Activated CD4-positive, alpha-beta T cell treated with anti-CD3 and anti-CD28 coated beads, Interleukin-10, Interleukin-2, amounts not matched to agents 100 ng/mL and 50 ng/mL, durations not matched to agents 16 hours and 8 hours (primary cell): ENCODE measurements around the gene AP2A2.

Experiments
- DNase-seq: peaks from one replicate; pipeline ENCODE4 v3.0.0-alpha.2; 2020

AP2A2 gene

DNA sequence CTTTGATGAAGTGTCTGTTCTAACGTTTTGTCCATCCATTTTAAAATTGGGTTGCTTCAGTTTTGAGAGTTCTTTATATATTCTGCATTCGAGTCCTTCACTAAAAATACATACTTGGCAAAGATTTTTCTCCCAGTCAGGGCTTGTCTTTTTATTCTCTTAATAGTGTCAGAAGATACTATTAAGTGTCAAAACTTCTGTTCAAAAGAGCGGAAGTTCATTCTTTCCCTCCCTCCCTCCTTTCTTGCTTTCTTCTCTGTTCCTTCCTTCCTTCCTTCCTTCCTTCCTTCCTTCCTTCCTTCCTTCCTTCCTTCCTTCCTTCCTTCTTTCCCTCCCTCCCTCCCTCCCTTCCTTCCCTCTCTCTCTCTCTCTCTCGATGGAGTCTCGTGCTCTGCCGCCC is 118.5 kb downstream of the AP2A2 start:
- no peak for DNase-seq

DNA sequence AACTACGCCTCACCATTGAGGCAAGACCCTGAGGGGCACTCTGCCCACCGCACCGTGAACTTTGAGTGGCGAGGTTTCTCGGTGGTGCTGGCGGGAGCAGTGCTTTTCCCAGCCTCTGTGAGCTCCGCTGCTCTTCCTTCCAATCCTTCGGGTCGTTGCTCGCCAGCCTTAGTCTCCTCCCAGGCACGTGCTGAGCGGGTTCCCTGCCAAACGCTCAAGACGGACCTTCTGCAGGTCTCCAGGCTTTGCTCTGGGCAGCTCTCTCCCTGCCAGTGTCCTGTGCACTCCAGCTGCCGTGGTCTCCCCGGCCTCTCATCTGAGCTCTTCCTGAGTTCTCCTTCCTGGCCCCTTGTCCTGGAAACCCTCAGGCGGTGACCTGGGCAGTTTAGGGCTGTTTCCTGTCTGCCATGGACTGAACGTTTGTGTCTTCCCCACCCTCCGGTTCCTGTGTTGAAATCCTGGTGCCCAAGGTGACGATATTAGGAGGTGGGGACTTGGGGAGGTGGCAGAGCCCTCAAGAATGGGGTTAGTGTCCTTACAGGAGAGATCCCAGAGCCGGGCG is 122.0 kb downstream of the AP2A2 start:
- no peak for DNase-seq

DNA sequence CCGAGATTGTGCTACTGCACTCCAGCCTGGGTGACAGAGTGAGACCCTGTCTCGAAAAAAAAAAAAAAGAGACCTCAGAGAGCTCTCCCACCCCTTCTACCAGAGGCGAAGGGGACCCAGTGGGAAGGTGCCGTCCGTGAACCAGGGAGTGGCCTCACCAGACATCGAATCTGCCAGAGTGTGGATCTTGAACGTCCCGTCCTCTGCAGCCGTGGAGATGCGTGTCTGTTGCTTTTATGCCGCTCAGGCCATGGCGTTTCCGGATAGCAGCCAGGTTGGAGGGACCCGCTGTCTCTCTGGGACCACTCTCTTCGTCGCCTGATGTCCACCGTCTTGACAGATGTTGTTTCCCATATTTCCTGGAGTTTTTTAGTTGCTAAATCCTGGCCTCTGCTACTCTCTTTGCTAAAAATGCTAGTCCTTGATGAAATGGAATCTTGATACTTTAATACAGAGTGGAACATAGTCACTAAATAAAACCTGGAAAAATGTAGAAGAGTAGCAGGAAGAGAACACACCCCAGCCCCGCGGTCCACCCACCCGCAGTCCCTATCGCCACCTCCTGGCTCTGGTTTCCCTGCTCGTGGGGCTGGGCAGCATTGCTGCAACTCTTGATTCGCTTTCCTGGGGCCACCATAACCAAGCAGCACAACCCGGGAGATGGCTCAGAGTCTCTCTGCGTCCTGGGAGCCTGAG is 122.9 kb downstream of the AP2A2 start:
- DNase-seq, result no peak

DNA sequence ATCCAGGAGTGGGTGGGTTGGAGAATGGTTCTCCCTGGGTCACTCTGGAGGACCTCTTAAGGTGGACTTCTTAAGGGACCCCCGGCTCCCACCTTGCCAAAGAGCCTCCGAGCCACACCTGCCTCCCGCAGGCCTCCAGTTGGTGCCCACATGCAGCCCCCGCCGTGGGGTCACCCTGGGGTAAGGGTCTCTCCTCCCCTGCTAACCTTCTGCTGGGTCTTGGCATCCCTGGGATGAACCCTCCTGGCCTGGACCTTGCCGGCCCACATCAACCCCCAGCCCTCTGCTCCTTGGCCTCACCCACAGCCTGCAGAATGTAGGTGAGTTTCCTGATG is 123.4 kb downstream of the AP2A2 start:
- DNase-seq, result no peak

DNA sequence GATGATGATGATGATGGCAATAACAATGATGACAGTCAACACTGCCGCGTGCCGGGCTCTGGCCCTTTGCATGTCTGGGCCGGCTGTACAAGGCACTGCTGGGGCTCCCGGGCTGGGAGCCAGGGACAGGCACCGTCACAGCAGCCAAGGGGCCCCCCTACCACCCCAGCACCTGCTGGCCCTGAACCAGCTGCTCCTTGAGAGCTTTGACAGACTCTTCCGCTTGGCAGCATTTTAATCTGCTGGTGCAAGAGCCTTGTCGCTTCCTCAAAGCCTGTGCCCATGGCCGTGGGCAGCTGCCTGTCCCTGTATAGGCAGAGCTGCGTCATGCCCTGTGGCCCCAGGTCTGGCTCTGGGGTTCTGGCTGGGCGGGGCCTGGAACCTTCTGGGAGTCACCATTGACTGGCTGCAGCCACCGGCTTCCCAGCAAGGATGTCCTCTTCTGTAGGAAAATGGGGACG is 123.8 kb downstream of the AP2A2 start:
- DNase-seq, result no peak

DNA sequence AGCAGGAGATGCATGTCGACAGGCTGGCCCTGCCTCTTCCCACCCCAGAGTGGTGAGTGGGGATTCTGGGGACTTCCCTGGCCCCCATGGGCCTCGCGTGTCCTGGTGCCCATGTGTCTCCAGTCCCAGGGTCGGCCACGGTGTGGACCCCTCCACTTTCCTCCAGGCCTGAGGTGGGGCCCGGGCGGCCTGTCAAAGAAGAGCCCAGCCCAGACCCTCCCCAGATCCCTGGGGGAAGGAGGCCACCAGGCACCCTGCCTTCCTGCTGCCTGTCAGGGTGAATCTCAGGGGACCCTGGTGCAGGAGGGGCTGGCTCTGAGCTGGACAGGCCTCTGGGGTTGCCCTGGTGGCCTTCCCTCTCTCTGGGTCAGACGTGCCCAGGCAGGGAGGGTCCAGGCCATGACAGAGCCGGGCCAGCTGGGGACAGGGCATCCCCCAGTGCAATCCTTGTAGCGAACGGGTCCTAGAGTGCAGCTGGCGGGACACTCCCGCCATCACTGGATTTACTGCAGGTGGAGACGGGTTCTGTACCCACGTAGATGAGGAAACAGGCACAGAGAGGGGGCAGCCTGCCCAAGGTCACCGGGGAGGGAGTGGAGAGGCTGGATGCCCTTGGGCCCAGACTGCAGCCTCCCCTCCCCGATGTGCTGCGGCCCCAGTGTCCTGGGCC is 124.4 kb downstream of the AP2A2 start:
- DNase-seq, result no peak

DNA sequence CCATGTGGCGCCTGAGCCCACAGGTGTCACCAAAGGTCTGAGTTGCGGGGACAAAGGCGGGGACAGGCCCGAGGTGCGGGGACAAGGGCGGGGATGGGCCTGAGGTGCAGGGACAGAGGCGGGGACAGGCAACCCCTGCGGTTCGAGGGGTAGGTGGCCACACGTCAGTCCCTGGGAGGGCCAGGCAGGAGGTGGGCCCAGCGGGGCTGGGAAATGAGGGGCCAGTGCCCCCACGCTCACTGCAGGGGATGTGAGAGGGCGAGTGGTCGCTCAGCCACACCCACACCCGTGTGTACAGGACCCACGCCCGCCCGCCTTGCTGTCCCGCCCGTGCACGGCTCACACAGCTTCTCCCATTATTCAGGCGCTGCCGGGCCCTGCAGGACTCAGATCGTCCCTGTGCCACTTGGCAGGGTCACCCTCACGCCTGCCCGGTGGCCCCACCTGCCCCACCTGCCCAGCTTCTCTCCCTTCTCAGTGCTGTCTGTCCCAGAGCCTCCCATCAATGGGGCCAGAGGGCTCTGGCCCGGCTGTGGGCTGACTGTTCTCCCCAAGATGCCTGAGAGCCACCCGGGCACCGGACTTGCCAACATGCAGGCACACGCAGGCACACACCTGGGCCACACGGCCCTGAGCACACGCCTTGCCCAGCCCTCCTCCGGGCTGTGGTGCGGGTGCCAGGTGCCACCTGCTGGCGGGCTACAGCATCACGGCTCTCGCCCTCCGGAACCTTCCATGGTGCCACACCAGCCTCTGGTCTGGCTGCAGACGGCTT is 125.1 kb downstream of the AP2A2 start:
- DNase-seq, result peak; percentile 79

DNA sequence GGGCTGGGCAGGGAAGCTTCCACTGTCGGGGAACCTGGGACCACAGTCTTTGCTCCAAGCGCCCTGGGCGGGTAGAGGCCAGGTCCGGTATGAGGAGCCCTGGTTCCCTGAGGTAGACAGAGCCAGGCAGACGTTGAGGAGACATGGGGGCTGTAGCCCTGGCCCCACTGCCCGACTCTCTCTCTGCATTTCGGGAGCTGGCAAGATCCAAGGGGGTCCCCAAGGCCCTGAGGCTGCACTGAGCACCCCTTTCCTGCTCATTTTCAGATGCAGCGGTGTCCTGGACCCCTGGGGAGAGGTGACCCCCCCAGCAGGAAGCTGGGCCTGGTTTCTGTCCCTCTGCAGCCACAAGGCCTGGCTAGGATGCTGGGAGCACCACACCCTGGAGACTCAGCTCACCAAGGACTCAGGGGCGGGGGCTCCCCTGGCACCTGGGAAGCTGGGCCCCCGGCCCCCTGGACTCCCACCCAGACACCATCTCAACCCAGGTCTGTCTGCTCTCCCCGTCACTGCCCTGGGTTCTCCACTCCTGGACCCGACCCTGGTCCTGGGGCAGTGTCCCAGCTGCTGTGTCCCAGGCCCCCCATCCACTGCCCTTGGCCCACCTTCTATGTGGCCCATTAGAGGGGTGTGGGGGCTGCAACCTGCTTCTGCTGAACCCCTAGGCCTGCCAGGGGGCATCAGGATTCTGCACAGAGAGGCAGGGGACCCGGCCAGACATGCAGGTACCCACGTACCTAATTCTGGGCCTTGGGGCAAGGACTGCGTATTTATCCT is 125.9 kb downstream of the AP2A2 start:
- DNase-seq, result no peak

DNA sequence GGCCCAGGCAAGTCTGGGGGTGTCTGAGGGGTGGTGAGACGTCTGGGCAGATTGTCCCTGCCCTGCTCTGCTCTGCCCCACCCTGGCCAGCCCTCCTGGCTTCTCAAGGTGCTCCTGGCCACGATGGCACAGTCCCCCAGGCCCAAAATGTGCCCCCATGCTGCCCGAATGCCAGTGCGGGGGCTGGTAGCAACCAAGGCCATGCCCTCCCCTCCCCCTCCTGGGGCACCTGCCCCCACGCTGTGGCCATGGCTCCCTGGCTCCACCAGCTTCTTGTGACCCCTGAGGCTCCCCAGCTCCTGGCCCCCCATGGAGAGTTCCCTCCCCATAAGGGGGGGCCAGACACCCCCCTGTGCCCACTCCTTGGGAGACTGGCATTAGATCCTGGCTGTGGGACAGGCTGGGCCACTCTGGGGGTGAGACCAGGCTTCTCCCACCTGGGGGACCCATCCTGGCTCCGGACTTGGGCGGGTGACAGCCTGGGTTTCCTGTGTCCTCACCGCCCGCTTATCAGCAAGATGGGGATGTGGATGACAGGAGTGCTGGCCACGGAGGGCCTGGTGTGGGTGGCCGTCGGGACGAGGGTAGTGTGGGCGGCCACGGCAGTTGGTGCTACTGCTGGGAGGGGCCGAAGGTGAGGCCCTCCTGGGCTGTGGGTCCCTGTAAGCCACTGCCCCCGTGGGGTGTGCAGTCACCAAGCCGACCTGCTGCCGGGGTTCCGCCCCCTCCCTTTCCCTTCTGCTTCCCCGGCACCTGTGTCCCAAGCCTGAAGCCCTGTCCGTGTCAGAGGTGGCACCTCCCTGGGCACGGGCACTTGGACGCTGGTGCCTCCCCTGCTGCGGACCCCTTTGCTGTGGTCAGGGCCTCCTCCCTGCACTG is 126.7 kb downstream of the AP2A2 start:
- DNase-seq, result no peak

DNA sequence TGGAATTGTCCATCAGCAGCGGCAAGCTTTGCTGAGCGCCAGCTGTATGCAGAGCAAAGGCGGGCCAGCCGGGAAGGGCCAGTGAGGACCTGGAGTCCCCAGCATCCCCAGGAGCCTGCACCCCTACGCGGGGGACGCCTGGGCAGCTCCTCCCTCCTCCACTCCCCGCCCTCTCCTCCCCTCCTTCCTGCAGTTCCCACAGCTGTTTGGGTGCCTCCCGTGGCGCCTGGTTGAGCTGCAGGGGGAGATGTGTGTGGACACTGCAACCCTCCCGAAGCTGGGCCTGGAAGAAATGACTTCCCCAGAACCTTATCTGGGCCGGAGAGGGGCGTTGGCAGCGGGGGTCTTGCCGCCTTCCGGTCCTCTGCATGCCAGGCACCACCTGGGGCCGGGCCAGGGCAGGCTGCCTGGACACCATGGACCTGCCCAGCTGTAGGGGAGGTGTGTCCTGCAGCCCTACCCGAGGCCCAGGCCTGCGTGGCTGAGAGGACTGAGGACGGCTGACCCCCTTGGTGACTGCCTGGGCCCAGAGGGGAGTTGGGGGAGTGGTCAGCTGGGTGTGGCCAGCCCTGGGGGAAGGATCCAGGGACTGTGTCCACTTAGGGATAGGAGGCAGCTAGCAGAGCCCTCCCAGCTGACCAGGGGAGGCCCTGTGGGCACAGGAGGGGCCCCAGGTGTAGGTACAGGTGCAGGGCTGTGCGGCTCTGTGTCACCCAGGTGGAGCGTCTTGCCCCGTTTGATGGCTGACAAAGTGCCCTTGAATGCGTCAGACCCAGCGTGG is 127.6 kb downstream of the AP2A2 start:
- no peak for DNase-seq

DNA sequence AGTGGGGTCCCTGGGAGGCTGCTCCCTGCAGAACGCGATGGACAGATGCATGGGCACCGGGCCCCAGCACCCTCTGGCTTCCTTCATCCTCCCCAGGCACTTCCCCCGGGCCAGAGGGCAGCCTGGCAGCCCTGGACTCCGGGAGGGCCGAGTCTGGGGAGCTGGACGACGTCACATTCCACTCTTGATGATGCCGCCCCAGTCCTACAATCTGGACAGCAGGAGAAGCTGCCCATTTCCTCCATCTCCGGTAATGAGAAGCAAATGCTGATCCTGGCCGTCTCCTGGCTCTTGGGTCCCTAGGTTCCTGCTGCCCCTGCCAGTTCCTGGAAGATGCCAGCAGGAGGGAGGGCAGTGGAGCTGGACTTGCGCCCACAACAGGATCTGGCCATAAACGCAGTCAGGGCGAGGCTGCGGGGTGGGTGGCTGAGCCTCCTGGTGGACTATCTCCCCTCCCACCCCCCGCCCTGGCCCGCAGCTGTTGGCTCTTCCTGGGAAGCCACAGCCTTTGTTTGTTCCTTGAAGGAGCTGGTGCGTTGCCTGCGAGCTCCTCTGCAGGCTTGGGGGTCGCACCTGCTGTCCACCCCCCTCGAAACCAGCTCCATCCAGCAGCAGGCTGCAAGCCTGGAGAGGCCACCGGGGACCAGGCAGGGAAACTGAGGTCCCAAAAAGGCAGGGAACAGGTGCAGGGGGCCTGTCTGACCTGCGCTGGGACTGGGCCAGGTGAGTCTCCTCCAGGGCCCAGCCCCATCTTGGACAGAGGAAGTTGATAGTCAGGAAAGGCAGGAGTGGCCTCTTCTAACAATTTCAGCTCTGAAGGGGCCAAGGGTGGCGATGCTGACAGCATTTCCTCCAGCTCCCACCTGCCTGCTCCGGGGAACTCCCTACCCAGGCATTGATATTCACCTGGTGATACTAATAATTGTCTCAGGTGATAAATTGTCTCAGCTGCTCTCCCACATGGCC is 128.8 kb downstream of the AP2A2 start:
- DNase-seq, result no peak

DNA sequence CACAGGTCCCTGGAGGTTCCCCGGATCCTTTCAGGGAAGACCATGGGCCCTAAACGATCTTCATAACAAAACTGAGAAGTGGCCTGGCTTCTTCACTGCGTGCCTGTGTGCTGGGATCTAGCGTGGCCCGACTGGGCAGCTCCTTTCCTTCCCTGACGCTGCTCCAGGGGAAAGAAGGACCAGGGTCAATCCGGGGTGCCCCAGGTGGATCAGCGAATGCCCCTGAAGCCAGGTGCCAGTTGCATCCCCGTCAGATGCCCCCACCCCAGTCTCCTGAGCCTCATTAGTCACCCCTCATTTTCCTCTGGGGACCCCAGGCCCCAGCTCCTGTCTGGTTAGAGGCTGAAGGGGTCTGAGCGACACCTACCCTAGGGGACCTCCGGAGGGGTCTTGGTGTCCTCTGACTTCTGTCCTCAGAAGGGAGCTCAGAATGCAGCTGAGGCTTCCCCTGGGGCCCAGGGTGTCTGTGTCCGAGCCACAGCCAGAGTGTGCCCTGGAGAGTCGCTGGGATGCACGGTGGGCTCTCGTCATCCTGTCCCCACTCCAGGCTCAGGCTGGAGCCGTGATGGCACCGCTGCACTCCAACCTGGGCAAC is 129.5 kb downstream of the AP2A2 start:
- DNase-seq, result no peak

DNA sequence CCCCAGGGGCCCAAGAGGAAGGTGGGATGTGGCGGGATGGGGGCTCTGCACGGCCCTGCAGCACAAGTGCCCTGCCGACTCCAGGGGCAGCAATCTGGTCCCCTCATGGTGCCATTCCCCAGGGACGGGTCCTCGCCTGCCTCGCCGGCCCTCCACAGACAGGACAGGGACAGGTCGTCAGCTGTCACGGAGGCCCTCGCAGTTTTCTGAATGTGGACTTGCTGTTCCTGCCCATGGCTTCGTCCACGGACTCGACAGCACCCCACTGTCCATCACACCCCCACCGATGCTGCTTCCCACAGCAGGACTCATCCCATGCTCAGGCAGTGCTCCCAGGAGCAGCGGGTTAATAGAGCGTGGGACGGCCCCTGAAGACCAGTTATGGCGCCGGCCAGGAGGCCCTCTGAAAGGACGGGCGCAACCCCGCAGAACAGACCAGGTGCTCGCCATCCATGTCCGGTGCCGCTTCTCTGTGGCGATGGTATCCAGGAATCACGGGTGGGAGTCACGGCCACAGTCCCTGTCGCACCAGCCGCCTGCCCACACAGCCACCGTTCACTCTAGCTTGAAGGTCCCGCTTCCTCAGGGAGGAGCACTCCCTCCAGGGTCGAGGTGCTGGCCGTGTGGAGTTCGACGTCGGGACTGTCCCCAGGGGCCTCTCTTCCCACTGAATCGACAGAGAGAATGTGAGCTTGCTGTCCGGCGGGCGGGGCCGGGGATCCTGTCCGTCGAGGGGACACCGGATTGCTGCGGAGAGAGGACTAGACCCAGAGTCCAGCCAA is 130.5 kb downstream of the AP2A2 start:
- no peak for DNase-seq

DNA sequence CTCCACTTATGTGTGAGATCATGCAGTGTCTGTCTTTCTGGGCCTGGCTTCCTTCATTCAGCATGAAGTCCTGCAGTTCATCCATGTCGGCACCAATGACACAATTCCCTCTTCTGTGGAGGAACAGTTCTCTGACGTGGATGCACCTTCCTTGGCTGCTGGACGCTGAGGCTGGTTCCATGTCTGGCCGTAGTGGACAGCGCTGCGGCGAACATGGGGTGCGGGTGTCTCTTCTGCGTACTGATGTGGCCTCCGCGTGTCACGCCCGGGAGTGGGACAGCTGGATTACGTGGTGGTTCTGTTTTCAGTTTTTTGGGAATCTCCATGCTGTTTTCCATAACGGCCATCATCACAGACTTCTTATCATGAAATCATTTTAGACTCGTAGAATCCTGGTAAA is 132.1 kb downstream of the AP2A2 start:
- no peak for DNase-seq

DNA sequence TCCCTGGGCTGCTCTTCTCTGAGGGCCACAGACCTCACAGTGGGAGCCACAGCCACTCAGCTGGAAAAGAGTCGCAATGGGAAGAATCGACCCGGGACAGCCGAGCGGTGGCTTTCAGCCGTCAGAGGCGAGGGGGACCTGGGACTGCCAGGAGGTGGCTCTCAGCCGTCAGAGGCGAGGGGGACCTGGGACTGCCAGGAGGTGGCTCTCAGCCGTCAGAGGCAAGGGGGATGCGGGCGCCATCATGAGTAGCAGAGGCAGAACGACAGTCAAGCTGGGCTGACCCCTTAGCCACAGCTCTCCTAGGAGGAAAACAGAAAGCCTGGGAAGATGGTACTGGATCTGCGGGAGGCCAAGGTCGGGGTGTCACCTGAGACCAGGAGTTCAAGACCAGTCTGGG is 134.1 kb downstream of the AP2A2 start:
- DNase-seq, result no peak

DNA sequence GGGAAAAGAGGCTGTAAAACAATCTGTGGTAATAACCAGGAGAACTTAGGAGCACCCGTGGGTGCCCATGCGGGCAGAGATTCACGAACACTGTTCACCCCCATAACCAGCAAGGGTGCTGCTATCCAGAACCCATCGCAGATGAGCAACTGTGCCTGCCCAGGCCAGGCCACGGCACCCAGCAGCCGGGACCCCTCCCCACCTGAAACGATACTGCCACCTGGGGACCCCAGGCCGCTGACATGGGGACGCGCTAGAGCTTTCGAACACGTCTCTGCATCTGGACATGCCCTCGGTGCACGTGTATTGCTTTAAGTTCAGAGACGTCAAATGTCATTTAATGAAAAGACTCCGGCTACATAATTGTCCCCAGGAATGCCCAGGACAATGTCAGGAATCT is 134.7 kb downstream of the AP2A2 start:
- DNase-seq, result no peak

DNA sequence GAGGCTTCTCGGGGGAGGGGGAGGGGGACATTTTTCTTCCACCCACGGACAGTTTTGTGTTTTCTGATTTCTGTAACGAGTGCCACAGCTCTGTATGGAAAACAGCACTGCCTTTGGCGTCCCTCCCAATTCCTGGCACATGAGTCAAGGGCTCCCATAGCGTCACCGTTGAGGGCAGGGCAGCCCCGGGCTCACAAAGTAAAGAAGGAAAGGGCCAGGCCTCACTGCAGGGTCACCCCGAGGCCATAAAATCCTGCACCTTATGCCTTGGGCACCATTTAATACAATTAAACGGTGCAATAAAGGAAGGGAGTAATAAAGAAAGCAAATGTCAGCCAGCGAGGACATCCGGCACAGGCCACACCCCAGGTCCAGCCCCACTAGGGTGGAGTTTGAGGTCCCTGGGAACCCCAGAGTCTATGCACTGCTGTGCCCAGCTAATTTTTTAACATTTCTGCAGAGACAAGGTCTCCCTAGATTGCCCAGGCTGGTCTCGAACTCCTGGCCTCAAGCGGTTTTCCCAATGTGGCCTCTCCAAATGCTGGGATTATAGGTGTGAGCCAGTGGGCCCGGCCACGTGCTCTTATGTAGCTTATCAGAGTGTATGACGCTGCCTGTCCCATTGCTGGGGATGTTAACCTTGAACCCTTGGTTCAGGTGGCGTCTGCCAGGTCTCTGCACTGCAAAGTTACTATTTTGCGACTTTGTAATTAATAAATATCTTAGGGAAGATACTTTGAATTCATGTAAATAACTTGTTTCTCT is 135.4 kb downstream of the AP2A2 start:
- no peak for DNase-seq
